ENCODE results near the gene PPFIBP1. TPM values are rescaled to one million over a fixed set of nuclear protein-coding genes. Genes with fewer than 3 reads are reported as not detected.

PPFIBP1 gene
- total RNA-seq, 1 experiment from 2014 or later: 45.4 TPM

DNA sequence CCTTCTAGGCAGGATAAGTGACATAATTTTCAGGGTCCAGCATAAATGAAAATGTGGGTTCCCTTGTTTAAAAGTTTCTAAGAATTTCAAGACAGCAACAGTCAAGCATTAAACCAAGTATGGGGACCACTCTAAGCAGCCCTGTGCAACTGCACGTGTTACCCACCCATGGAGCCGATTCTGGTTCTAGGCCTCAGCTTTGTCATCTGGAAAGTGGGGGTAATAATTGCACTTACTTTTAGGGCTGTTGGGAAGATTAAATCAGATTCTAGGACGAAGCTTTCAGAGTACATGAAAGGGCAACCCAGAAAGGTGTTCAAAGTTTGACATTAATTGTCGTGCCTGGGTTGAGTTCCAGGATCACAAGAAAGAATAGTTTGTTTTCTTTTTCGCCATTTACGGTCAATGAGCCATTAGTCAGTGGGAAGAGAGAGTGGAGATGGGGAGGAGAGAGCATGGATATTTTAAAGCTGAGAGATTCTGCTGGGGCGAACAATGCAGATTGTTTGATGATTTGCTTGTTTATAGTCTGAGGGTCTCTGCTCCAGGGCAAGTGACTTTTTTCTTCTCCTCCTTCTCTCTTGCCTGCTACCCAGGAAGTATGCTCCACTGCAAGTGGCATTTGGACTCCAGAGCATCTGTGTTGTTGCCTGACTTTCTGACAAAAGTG, 10.7 kb upstream of the PPFIBP1 start:
- DNase-seq (ENCODE audit: low read depth): no peak

DNA sequence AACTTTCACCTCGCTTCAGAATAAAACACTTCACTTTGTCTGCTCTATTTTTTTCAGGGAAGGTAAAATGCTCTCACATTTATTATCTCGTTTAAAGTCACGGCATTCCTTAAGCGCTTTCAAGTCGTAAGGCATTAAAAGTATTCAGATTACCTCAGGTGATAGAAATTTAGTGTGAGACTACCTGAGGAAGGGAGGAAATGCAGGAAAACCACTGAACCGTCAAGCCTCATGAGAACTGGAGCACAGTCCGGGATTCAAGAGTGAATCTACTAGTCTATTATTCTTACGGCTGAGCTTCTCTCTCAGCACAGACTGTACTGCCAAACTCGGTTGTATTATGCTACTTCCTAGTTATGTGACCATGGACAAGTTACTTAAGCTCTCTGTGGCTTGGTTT, 8.3 kb upstream of the PPFIBP1 start:
- no peak for DNase-seq (ENCODE audit: low read depth)

- no peak for DNase-seq (ENCODE audit: low read depth)
Observed at GRCh38 chr12:27516625-27517024, 7.4 kb upstream of the PPFIBP1 start.

DNA sequence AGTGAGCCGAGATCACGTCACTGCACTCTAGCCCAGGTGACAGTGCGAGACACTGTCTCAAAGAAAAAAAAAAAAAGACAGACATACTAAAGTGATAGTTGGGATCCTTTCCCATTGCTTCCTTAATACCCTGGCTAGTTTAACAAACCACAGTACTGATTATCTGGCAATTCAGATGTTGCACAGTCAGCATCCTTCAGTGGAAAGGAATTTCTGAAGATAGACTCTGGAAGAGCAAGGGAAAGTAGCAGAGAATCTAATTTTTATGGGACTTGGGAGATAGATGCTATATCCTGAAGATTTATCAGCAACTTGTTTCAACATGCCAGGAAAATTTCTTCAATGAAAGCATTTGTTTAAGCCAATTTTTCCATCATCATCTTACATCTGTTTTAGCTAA, 6.5 kb upstream of the PPFIBP1 start:
- DNase-seq (ENCODE audit: low read depth): no peak

- no peak for DNase-seq (ENCODE audit: low read depth)
Observed at GRCh38 chr12:27517961-27518665, 5.9 kb upstream of the PPFIBP1 start.

DNA sequence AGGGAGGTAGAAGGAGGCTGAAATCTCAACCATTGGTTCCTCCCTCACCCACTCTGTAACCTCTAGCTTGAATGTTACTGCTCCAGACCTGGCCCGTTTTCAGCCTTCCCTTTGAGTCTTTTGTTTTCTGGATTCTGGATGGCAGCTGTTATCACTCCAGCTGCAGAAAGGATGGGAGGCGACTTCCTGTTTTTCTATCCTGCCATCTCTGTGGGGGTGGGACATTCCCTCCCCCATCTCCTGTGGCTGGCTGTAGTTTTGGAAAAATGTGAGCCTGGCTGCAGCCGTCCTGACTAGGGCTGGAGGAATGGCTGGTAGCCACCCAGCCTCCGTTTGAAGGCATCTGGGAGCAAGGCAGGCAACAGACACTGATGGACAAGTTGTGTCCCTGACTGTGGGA, 2.9 kb upstream of the PPFIBP1 start:
- DNase-seq (ENCODE audit: low read depth): no peak

- DNase-seq (ENCODE audit: low read depth): no peak
Observed at GRCh38 chr12:27521981-27522380, 2.0 kb upstream of the PPFIBP1 start.

- no peak for DNase-seq (ENCODE audit: low read depth)
Observed at GRCh38 chr12:27523305-27523641, 733 bp upstream of the PPFIBP1 start.

DNA sequence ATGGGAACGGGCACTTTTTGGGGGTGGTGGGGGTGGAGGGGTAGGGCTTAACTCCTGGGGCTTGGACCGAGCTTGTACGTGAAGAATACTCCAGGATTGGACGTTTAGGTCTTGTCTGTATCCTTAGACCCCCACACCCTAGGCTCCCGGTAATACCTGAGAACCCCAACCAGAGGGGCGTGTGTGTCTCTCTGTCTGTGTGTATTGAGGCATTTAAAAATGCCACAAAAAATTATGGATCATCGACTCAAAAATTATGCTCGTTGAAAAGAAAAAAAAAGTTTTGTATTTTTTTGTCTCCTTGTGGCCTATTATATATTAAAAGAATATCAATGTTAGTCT, 459 bp downstream of the PPFIBP1 start:
- DNase-seq (ENCODE audit: low read depth): no peak

DNA sequence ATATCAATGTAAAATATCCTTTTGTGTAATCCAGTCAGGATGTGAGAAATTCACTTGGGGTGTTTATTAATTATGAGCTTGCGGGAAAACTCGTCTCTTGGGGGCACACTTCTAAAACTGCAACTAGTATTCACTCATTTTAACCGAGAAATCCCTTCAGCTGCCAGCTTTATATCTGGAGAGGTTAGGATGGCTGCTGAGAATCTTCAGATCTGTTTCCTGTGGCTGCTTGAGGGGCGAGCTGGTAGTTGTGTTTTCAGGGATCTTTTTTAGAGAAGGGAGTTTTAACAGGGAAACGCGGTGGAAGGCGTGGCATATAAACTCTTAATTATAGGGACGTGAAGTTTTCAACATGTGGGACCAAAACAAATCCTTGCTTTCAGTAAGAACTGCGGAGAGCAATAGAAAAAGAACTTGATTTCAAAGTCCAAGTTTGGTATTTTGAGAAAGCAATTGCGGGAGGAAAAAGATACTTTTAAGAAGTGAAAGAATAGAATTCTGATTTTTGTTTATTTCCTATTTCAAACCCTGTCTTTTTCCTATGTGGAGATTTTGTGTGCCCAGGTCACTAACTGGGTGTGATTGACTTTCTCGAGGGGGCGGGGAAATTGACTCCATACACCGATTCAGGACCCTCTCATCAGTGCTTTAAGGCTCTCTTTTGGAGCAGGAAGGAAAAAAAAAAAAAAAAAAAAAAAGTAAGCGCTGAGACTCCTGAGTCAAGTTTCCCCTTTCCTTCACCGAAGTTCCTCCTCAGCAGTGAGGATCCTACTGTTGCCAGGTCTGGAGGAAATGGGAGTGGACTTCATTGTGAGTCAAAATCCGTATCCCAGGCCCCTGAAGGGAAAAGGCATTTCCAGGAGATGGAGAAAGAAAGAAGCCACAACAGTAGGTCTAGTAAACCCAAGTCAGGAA, 1.1 kb downstream of the PPFIBP1 start:
- peak; percentile 90 for DNase-seq (ENCODE audit: low read depth)

- DNase-seq (ENCODE audit: low read depth): no peak
Observed at GRCh38 chr12:27527512-27527911, 3.5 kb downstream of the PPFIBP1 start.

DNA sequence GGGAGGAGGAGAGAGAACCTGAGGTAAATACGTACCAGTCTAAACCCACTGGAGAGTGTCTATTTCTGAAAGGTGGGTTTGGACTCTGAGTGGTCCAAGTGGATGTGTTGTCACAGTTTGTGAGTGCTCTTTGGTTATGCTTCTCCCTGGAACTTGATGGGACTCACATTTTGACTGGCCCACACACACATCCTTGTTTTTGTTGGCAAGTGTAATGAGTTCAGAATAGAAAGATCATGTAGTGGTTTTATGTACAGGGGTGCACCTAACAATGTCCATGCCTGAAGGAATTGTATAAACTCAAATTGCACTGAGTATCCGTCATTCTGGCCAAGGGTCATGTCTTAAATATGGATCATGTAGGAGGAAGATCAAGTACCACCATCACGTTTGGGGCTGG, 4.8 kb downstream of the PPFIBP1 start:
- no peak for DNase-seq (ENCODE audit: low read depth)

DNA sequence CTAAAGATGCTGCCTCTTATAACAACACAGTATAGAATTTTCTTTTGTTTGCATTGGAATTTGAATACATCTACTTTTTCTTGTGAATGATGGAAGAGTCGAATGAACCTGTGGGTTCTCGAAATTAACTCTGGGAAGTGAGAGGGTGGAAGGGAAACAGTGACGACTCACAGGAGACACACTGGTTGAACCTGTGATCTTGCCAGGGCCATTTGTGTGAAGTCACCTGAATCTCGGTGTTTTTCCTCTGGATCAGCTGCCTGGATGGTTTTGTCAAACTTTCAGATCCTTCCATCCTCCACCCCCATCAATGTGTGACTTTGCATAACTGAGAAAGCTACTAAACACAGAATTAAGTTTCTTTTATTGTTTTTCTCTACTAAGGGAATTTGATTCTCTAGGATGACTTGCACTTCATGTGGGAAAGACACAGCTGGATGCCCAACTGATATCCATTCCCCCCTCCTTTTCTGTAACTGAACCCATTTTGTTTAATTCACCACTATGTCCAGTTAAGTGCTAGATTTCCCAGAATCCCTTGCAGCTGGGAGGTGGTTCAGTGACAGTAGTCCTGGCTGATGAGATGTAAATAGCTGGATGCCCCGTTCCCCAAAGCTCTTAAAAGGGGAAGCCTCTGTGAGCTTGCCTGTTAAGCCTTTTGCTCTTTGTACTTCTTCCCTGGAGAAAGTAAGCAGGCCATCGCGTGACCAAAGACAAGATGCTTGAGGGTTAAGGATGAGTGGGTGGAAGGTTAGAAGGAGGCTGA, 6.3 kb downstream of the PPFIBP1 start:
- DNase-seq (ENCODE audit: low read depth): no peak

- DNase-seq (ENCODE audit: low read depth): no peak
Observed at GRCh38 chr12:27531896-27532295, 7.9 kb downstream of the PPFIBP1 start.

- peak; percentile 71 for DNase-seq (ENCODE audit: low read depth)
Observed at GRCh38 chr12:27534060-27534764, 10.2 kb downstream of the PPFIBP1 start.

DNA sequence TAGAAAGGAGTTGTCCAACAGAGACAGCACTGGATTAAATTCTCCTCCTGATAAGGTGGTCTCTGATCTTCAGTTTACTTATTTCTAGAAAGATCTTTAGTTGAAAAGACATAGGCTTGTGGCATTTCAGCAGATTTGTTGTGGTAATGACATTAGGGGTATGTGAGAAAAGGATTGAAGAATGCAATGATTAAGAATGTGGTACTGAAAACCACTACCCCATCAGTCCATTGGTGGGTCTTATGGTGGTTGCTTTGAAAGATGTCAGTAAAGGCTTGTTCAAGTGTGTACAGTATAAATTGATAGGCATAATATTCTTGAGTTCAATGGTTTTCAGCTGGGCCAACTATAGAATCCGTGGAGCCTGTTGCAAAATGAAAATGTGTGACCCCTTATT, 10.8 kb downstream of the PPFIBP1 start:
- DNase-seq (ENCODE audit: low read depth): no peak

- DNase-seq (ENCODE audit: low read depth): no peak
Observed at GRCh38 chr12:27535318-27535717, 11.3 kb downstream of the PPFIBP1 start.

- DNase-seq (ENCODE audit: low read depth): no peak
Observed at GRCh38 chr12:27537855-27538675, 14.1 kb downstream of the PPFIBP1 start.

DNA sequence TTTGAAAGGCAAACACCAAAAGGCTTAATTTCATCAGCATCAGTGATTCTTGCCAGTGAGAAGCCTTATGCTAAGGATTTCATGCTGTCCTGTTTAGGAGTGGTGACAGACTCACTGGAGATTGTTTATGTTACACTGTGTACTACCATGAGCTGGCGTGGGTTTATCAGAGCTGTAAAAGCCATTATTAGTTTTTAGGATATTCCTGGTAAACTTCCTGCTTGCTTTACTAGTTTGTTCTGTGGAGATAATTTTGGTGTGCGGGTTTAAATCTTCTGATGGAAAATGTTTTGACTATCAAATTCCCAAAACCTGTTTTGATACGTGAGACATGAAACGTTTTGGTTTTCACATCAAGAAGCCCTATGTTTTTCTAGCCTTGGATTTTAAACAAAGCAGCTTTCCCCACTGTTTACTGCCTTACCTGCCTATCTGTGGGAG, 15.2 kb downstream of the PPFIBP1 start:
- DNase-seq (ENCODE audit: low read depth): peak; percentile 54

DNA sequence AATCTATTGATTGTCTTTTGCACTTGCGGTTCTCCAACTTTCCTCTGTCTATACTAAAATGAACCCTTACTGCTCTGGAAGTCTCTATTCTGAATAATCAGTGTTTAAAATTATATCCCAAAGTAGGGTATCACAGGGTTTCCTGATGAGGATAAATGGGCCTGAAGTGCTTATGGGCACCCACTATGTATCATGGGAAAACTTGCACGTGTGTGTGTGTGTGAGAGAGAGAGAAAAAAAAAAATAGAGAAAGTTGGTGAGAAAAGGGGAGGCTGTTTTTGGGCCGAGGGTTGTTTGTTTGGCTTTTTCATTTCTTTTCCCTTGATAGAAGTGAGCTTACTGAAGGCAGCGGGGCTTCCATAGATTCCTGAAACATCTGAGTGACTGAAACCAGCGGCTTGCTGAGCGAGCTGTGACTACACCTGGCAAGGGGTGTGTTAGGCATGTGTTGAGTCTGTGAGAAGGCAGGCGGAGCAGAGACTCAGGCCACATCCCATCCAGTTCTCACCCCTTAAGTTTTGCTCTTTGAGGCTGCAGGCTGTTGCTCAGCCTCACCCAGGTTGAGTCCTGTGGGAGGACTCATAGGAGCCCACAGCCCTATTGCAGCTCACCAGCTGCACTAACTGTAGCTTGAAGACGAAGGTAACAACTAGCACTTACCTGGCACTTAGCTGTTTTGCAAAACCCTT, 17.2 kb downstream of the PPFIBP1 start:
- no peak for DNase-seq (ENCODE audit: low read depth)

Measured in M059J (cell line).